ENCODE measurements around the gene SRGAP2C.
"Not testable (repeated sequence)": the region's sequence is repeated elsewhere in the genome, so short reads cannot be mapped to it uniquely, and the experiment has no call there.

GRCh38 chr1:121215699-121216417 is 31.1 kb downstream of the SRGAP2C start:
- TF ChIP-seq, protein P1, sequence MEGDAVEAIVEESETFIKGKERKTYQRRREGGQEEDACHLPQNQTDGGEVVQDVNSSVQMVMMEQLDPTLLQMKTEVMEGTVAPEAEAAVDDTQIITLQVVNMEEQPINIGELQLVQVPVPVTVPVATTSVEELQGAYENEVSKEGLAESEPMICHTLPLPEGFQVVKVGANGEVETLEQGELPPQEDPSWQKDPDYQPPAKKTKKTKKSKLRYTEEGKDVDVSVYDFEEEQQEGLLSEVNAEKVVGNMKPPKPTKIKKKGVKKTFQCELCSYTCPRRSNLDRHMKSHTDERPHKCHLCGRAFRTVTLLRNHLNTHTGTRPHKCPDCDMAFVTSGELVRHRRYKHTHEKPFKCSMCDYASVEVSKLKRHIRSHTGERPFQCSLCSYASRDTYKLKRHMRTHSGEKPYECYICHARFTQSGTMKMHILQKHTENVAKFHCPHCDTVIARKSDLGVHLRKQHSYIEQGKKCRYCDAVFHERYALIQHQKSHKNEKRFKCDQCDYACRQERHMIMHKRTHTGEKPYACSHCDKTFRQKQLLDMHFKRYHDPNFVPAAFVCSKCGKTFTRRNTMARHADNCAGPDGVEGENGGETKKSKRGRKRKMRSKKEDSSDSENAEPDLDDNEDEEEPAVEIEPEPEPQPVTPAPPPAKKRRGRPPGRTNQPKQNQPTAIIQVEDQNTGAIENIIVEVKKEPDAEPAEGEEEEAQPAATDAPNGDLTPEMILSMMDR (IDR thresholded peaks at IDR 0.05) = not testable (repeated sequence)
- not testable (repeated sequence) for TF ChIP-seq POLR2A (IDR thresholded peaks at IDR 0.05; ENCODE audit: low read depth)

Data from esophagus muscularis mucosa (tissue), 3 donors.